ENCODE results near the gene ALDH3B2. TPM values are rescaled to one million over a fixed set of nuclear protein-coding genes. Genes with fewer than 3 reads are reported as not detected.
A peak's percentile ranks its signal among the peaks of the same experiment; 100 is the strongest.

Gene ALDH3B2
- total RNA-seq, 2 experiments from 2014 or later: not detected

- H3K27me3 Mint-ChIP-seq: peaks cover 9% of the 10 kb centered on the region
- H3K27ac Mint-ChIP-seq: peak overlapping the region; percentile 94
- POLR2A ChIA-PET: no interaction called here
- H3K36me3 Mint-ChIP-seq (ENCODE audit: low read depth): no peaks in the 10 kb centered on the region
- CTCF ChIA-PET: interaction anchor here (0.6 to 9.5 kb wide), 4 partner anchors 11 to 650 kb away, joined by 3 to 114 read pairs (median 8); partner anchors contain the start of genes NUDT8 and TBX10
- peaks cover 2% of the 10 kb centered on the region for H3K9me3 Mint-ChIP-seq
- H3K4me1 Mint-ChIP-seq: peaks cover 46% of the 10 kb centered on the region
- no peak for DNase-seq
- peak overlapping the region; percentile 81 for H3K4me3 Mint-ChIP-seq
Observed at GRCh38 chr11:67649634-67650510, 24.6 kb downstream of the ALDH3B2 start.

GRCh38 chr11:67648796-67649613 lies 25.4 kb downstream of the ALDH3B2 start:
- H3K27ac Mint-ChIP-seq: no peak overlapping the region
- H3K4me3 Mint-ChIP-seq: no peak overlapping the region
- H3K27me3 Mint-ChIP-seq: peaks cover 9% of the 10 kb centered on the region
- peaks cover 48% of the 10 kb centered on the region for H3K4me1 Mint-ChIP-seq
- CTCF ChIA-PET: interaction anchor here (0.7 to 9.5 kb wide), 5 partner anchors 10 to 69 kb away, joined by 3 to 114 read pairs (median 4); partner anchors contain the start of genes NUDT8 and TBX10
- H3K36me3 Mint-ChIP-seq (ENCODE audit: low read depth): no peaks in the 10 kb centered on the region
- DNase-seq: no peak
- POLR2A ChIA-PET: no interaction called here
- H3K9me3 Mint-ChIP-seq: peaks cover 3% of the 10 kb centered on the region

GRCh38 chr11:67648140-67648795 lies 26.2 kb downstream of the ALDH3B2 start:
- POLR2A ChIA-PET: no interaction called here
- peak; percentile 72 for DNase-seq
- CTCF ChIA-PET: interaction anchor here (0.7 to 9.5 kb wide), 5 partner anchors 9 to 68 kb away, joined by 3 to 114 read pairs (median 4); partner anchors contain the start of genes NUDT8 and TBX10
- H3K4me3 Mint-ChIP-seq: no peak overlapping the region
- H3K9me3 Mint-ChIP-seq: peaks cover 5% of the 10 kb centered on the region
- H3K4me1 Mint-ChIP-seq: peaks cover 49% of the 10 kb centered on the region
- H3K27me3 Mint-ChIP-seq: peaks cover 9% of the 10 kb centered on the region
- H3K36me3 Mint-ChIP-seq (ENCODE audit: low read depth): no peaks in the 10 kb centered on the region
- no peak overlapping the region for H3K27ac Mint-ChIP-seq

- ChIA-PET POLR2A (no interaction called here), CTCF (interaction anchor here (1.2 to 9.5 kb wide), 3 partner anchors 9 to 291 kb away, joined by 3 to 114 read pairs (median 10); partner anchors contain the start of genes NUDT8 and TBX10)
- peak overlapping the region; percentile 13 for H3K27ac Mint-ChIP-seq
- no peak for DNase-seq
- no peak overlapping the region for H3K4me3 Mint-ChIP-seq
- H3K36me3 Mint-ChIP-seq (ENCODE audit: low read depth): no peaks in the 10 kb centered on the region
- H3K9me3 Mint-ChIP-seq: peaks cover 3% of the 10 kb centered on the region
- H3K4me1 Mint-ChIP-seq: peaks cover 49% of the 10 kb centered on the region
- H3K27me3 Mint-ChIP-seq: peaks cover 6% of the 10 kb centered on the region
Observed at GRCh38 chr11:67647471-67647870, 27.0 kb downstream of the ALDH3B2 start.

- no peaks in the 10 kb centered on the region for H3K36me3 Mint-ChIP-seq (ENCODE audit: low read depth)
- POLR2A ChIA-PET: interaction anchor here (0.6 kb wide), 1 partner anchor 63 kb away, joined by 3 read pairs; the partner anchor contains the start of gene GSTP1
Observed at GRCh38 chr11:67646535-67647336, 27.7 kb downstream of the ALDH3B2 start.

GRCh38 chr11:67645521-67646461 lies 28.6 kb downstream of the ALDH3B2 start:
- H3K9me3 Mint-ChIP-seq: peaks cover 3% of the 10 kb centered on the region
- CTCF ChIA-PET: interaction anchor here (0.6 to 9.5 kb wide), 3 partner anchors 13 to 121 kb away, joined by 3 to 114 read pairs (median 4); partner anchors contain the start of gene NUDT8
- DNase-seq: no peak
- H3K4me3 Mint-ChIP-seq: no peak overlapping the region
- H3K27ac Mint-ChIP-seq: peak overlapping the region; percentile 61
- peaks cover 49% of the 10 kb centered on the region for H3K4me1 Mint-ChIP-seq
- no peaks in the 10 kb centered on the region for H3K36me3 Mint-ChIP-seq (ENCODE audit: low read depth)
- peaks cover 5% of the 10 kb centered on the region for H3K27me3 Mint-ChIP-seq
- POLR2A ChIA-PET: interaction anchor here (0.6 kb wide), 1 partner anchor 62 kb away, joined by 3 read pairs; the partner anchor contains the start of gene GSTP1

More at GRCh38 chr11:67646535-67647336, 27.7 kb downstream of the ALDH3B2 start:
- Mint-ChIP-seq H3K27ac (peak overlapping the region; percentile 61), H3K4me3 (peak overlapping the region; percentile 8), H3K4me1 (peaks cover 49% of the 10 kb centered on the region), H3K9me3 (peaks cover 3% of the 10 kb centered on the region), H3K27me3 (peaks cover 5% of the 10 kb centered on the region)
- CTCF ChIA-PET: interaction anchor here (1.1 to 9.5 kb wide), 3 partner anchors 14 to 291 kb away, joined by 3 to 114 read pairs (median 3); partner anchors contain the start of gene NUDT8
- DNase-seq: peak; percentile 60

- Mint-ChIP-seq H3K27ac (no peak overlapping the region), H3K4me3 (no peak overlapping the region), H3K27me3 (peaks cover 3% of the 10 kb centered on the region), H3K9me3 (peaks cover 3% of the 10 kb centered on the region), H3K4me1 (peaks cover 39% of the 10 kb centered on the region), H3K36me3 (ENCODE audit: low read depth) (no peaks in the 10 kb centered on the region)
- POLR2A ChIA-PET: no interaction called here
- DNase-seq: no peak
- CTCF ChIA-PET: interaction anchor here (0.6 to 9.5 kb wide), 3 partner anchors 10 to 162 kb away, joined by 3 to 114 read pairs (median 4); partner anchors contain the start of genes AIP and NUDT8
Observed at GRCh38 chr11:67644472-67645418, 29.7 kb downstream of the ALDH3B2 start.

- Mint-ChIP-seq H3K36me3 (ENCODE audit: low read depth) (no peaks in the 10 kb centered on the region), H3K4me3 (no peak overlapping the region), H3K4me1 (peaks cover 32% of the 10 kb centered on the region), H3K27me3 (peaks cover 3% of the 10 kb centered on the region), H3K9me3 (peaks cover 3% of the 10 kb centered on the region), H3K27ac (no peak overlapping the region)
- ChIA-PET CTCF (interaction anchor here (0.7 to 9.5 kb wide), 2 partner anchors 12 to 161 kb away, joined by 4 to 114 read pairs; partner anchors contain the start of genes AIP and NUDT8), POLR2A (no interaction called here)
- no peak for DNase-seq
Observed at GRCh38 chr11:67644042-67644441, 30.4 kb downstream of the ALDH3B2 start.

- DNase-seq: no peak
- ChIA-PET CTCF (interaction anchor here (1.0 to 9.5 kb wide), 2 partner anchors 10 kb away, joined by 3 to 114 read pairs; partner anchors contain the start of gene NUDT8), POLR2A (no interaction called here)
- Mint-ChIP-seq H3K27ac (no peak overlapping the region), H3K36me3 (ENCODE audit: low read depth) (no peaks in the 10 kb centered on the region), H3K4me1 (peaks cover 22% of the 10 kb centered on the region), H3K27me3 (peaks cover 3% of the 10 kb centered on the region), H3K4me3 (no peak overlapping the region), H3K9me3 (peaks cover 3% of the 10 kb centered on the region)
Observed at GRCh38 chr11:67642173-67643120, 32.0 kb downstream of the ALDH3B2 start.

All from activated CD4-positive, alpha-beta T cell treated with anti-CD3 and anti-CD28 coated beads, Interleukin-2, amount 10 ng/mL, durations not matched to agents 7 days and 5 days (primary cell).